Neural cell (in vitro differentiated cells): ENCODE data around the gene CD6. TPM values are rescaled to one million over a fixed set of nuclear protein-coding genes. Genes with fewer than 3 reads are reported as not detected.

Experiments used
- H2AFZ ChIP-seq: fragments of 200-600, 300-800 bp; sonication (generic), shearing (Covaris generic); 2 replicates; pipeline ENCODE4 v1.6.0; 2014; ENCODE audit warnings: low read depth, mild to moderate bottlenecking, antibody characterized with exemption, low read length, moderate library complexity
- H3F3A ChIP-seq: fragments of 200-600 bp; shearing (Covaris generic); 2 replicates; pipeline ENCODE4 v1.6.1; 2016; ENCODE audit warnings: mild to moderate bottlenecking, moderate library complexity, mixed read lengths, antibody characterized with exemption, low read length; ENCODE audit not compliant: insufficient read depth, poor library complexity, severe bottlenecking
- H3K27ac ChIP-seq: fragments of 200-600, 300-800 bp; sonication (generic), shearing (Covaris generic); 2 replicates; pipeline ENCODE4 v1.5.1; 2014; ENCODE audit warnings: mild to moderate bottlenecking, low read length, moderate library complexity
- H3K27me3 ChIP-seq: fragments of 300-800, 200-600 bp; sonication (generic), shearing (Covaris generic); 2 replicates; pipeline ENCODE4 v1.6.0; 2014; ENCODE audit warnings: mild to moderate bottlenecking, low read depth, low read length, moderate library complexity; ENCODE audit not compliant: insufficient read depth
- H3K36me3 ChIP-seq: fragments of 300-800, 200-600 bp; sonication (generic), shearing (Covaris generic); 2 replicates; pipeline ENCODE4 v1.5.1; 2014; ENCODE audit warnings: mild to moderate bottlenecking, antibody characterized with exemption, low read length, moderate library complexity; ENCODE audit not compliant: insufficient read depth
- H3K4me2 ChIP-seq: fragments of 300-800, 200-600 bp; sonication (generic), shearing (Covaris generic); 2 replicates; pipeline ENCODE4 v1.6.0; 2014; ENCODE audit warnings: mild to moderate bottlenecking, low read length
- H3K4me3 ChIP-seq: fragments of 300-800, 200-600 bp; sonication (generic), shearing (Covaris generic); 2 replicates; pipeline ENCODE4 v1.5.1; 2014; ENCODE audit warnings: mild to moderate bottlenecking, low read length, moderate library complexity
- H3K79me2 ChIP-seq: fragments of 200-600 bp; shearing (Covaris generic); replicated peaks from 2 replicates; pipeline ENCODE4 v1.6.0; 2014; ENCODE audit warnings: mild to moderate bottlenecking, low read length, moderate library complexity; ENCODE audit not compliant: insufficient read depth
- H3K9ac ChIP-seq: fragments of 300-800, 200-600 bp; sonication (generic), shearing (Covaris generic); 2 replicates; pipeline ENCODE4 v1.6.1; 2016; ENCODE audit warnings: mild to moderate bottlenecking, low read length, mixed read lengths
- H3K9me2 ChIP-seq: fragments of 200-600 bp; shearing (Covaris generic); 2 replicates; pipeline ENCODE4 v1.6.1; 2016; ENCODE audit warnings: mild to moderate bottlenecking, low read length, mixed read lengths; ENCODE audit not compliant: insufficient read depth
- H3K9me3 ChIP-seq: fragments of 200-600, 300-800 bp; sonication (generic), shearing (Covaris generic); 2 replicates; pipeline ENCODE4 v1.6.1; 2016; ENCODE audit warnings: mild to moderate bottlenecking, mixed run types, low read length, moderate library complexity, mixed read lengths
- H4K20me1 ChIP-seq: fragments of 200-600 bp; shearing (Covaris generic); 2 replicates; pipeline ENCODE4 v1.6.1; 2016; ENCODE audit warnings: mild to moderate bottlenecking, mixed run types; ENCODE audit not compliant: insufficient read depth
- EP300 ChIP-seq: fragments of 450-650 bp; conservative IDR thresholded peaks from 2 replicates; pipeline ENCODE4 v1.6.1; 2014; ENCODE audit warnings: antibody characterized with exemption, mild to moderate bottlenecking, moderate library complexity; ENCODE audit not compliant: poor library complexity, severe bottlenecking
- EZH2 ChIP-seq: fragments of 200-600, 300-800 bp; shearing (Covaris generic), sonication (generic); IDR thresholded peaks from 2 replicates; pipeline ENCODE4 v1.6.1; 2014; ENCODE audit warnings: antibody characterized with exemption, low read length, borderline replicate concordance, mild to moderate bottlenecking; ENCODE audit not compliant: insufficient read depth, poor library complexity, severe bottlenecking
- MXI1 ChIP-seq: fragments of 450-650 bp; conservative IDR thresholded peaks from 2 replicates; pipeline ENCODE4 v1.6.1; 2014; ENCODE audit warnings: antibody characterized with exemption, mild to moderate bottlenecking; ENCODE audit not compliant: poor library complexity, severe bottlenecking
- POLR2AphosphoS5 ChIP-seq: IDR thresholded peaks from 2 replicates; pipeline ENCODE4 v1.6.1; 2012
- RAD21 ChIP-seq: fragments of 450-650 bp; conservative IDR thresholded peaks from 2 replicates; pipeline ENCODE4 v1.6.1; 2014; ENCODE audit warnings: antibody characterized with exemption, mild to moderate bottlenecking, moderate library complexity
- SMC3 ChIP-seq: fragments of 450-650 bp; conservative IDR thresholded peaks from 2 replicates; pipeline ENCODE4 v1.6.1; 2014; ENCODE audit warnings: antibody characterized with exemption, mild to moderate bottlenecking, moderate library complexity; ENCODE audit not compliant: poor library complexity
- TAF1 ChIP-seq: IDR thresholded peaks from 2 replicates; pipeline ENCODE4 v1.6.1; 2012; ENCODE audit warnings: low read depth
- polyA plus RNA-seq: library from polyadenylated mRNA; depleted of rRNA; stranded (reverse); fragments of >200 nt; gene quantifications from 2 replicates; pipeline ENCODE4 v1.2.3, GENCODE V29; 2014
- TF ChIP-seq, protein P1 (sequence below): IDR thresholded peaks from 2 replicates; pipeline ENCODE4 v1.6.1; 2012; ENCODE audit warnings: borderline replicate concordance
- TF ChIP-seq, protein P2 (sequence below): fragments of 450-650 bp; IDR thresholded peaks from 2 replicates; pipeline ENCODE4 v1.5.1; 2014; ENCODE audit warnings: antibody characterized with exemption, mild to moderate bottlenecking, moderate library complexity; ENCODE audit not compliant: poor library complexity, severe bottlenecking

CD6 gene
- polyA plus RNA-seq, 1 donor from 2014 or later = not detected

DNA sequence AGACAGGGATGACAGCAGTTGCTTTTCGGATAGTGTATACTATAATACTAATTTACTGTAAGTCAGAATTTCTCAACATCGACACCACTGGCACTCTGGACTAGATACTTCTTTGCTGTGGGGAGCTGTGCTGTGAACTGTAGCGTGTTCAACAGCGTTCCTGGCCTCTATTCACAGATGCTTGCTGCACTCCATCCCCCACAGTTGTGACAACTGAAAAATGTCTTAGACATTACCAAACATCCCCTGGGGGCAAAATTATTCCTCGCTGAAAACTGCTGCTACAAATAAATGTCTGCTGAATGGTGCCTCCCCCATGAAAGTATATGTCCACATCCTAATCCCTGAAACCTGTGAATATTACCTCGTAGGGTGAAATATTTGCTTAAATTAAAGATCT, 12.0 kb upstream of the CD6 start:
- Histone ChIP-seq H3F3A (no peaks in the 10 kb centered on the region), H3K9ac (no peak overlapping the region), H3K27me3 (no peaks in the 10 kb centered on the region), H3K9me3 (no peaks in the 10 kb centered on the region), H3K4me2 (peak overlapping the region; percentile 13), H4K20me1 (no peaks in the 10 kb centered on the region), H3K27ac (no peak overlapping the region), H3K4me3 (peak overlapping the region; percentile 28), H3K9me2 (no peaks in the 10 kb centered on the region), H3K36me3 (no peaks in the 10 kb centered on the region), H2AFZ (no peak overlapping the region), H3K79me2 (no peaks in the 10 kb centered on the region)
- peak; percentile 88 for TF ChIP-seq POLR2AphosphoS5
- TF ChIP-seq RAD21 = no peak
- TF ChIP-seq, protein P1, sequence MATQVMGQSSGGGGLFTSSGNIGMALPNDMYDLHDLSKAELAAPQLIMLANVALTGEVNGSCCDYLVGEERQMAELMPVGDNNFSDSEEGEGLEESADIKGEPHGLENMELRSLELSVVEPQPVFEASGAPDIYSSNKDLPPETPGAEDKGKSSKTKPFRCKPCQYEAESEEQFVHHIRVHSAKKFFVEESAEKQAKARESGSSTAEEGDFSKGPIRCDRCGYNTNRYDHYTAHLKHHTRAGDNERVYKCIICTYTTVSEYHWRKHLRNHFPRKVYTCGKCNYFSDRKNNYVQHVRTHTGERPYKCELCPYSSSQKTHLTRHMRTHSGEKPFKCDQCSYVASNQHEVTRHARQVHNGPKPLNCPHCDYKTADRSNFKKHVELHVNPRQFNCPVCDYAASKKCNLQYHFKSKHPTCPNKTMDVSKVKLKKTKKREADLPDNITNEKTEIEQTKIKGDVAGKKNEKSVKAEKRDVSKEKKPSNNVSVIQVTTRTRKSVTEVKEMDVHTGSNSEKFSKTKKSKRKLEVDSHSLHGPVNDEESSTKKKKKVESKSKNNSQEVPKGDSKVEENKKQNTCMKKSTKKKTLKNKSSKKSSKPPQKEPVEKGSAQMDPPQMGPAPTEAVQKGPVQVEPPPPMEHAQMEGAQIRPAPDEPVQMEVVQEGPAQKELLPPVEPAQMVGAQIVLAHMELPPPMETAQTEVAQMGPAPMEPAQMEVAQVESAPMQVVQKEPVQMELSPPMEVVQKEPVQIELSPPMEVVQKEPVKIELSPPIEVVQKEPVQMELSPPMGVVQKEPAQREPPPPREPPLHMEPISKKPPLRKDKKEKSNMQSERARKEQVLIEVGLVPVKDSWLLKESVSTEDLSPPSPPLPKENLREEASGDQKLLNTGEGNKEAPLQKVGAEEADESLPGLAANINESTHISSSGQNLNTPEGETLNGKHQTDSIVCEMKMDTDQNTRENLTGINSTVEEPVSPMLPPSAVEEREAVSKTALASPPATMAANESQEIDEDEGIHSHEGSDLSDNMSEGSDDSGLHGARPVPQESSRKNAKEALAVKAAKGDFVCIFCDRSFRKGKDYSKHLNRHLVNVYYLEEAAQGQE = no peak
- no peak for TF ChIP-seq SMC3
- no peak for TF ChIP-seq EZH2
- TF ChIP-seq EP300 = peak; percentile 58
- TF ChIP-seq, protein P2, sequence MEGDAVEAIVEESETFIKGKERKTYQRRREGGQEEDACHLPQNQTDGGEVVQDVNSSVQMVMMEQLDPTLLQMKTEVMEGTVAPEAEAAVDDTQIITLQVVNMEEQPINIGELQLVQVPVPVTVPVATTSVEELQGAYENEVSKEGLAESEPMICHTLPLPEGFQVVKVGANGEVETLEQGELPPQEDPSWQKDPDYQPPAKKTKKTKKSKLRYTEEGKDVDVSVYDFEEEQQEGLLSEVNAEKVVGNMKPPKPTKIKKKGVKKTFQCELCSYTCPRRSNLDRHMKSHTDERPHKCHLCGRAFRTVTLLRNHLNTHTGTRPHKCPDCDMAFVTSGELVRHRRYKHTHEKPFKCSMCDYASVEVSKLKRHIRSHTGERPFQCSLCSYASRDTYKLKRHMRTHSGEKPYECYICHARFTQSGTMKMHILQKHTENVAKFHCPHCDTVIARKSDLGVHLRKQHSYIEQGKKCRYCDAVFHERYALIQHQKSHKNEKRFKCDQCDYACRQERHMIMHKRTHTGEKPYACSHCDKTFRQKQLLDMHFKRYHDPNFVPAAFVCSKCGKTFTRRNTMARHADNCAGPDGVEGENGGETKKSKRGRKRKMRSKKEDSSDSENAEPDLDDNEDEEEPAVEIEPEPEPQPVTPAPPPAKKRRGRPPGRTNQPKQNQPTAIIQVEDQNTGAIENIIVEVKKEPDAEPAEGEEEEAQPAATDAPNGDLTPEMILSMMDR = no peak

DNA sequence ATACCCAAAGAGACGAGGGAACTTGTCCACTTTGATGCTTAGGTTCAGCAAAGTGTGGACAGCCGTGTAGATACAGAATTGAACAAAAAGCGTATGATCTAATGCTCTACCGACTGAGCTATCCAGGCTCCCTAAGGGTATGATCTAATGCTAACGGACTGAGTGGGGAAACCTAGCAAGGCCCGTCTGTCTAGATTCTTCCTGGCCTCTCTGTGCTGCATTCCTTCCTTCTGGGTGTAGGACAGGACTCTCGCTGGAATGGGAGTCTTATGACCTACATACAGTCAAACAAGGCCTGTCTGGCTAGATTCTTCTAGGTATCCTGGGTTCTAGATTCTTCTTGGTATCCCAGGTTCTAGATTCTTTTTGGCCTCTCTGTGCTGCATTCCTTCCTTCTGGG, 11.1 kb upstream of the CD6 start:
- no peak overlapping the region for H3K9ac ChIP-seq

More for the DNA sequence above, 11.1 kb upstream of the CD6 start:
- no peak overlapping the region for H3K27ac ChIP-seq
- no peak overlapping the region for H3K4me2 ChIP-seq
- TF ChIP-seq RAD21 (no peak), EP300 (no peak), TAF1 (no peak), POLR2AphosphoS5 (no peak), MXI1 (no peak), EZH2 (no peak), SMC3 (no peak)
- TF ChIP-seq, protein P2 = no peak
- TF ChIP-seq, protein P1 = no peak
- H3K9me3 ChIP-seq = no peaks in the 10 kb centered on the region
- no peaks in the 10 kb centered on the region for H4K20me1 ChIP-seq
- no peaks in the 10 kb centered on the region for H3F3A ChIP-seq
- no peak overlapping the region for H2AFZ ChIP-seq
- H3K36me3 ChIP-seq = no peaks in the 10 kb centered on the region
- no peaks in the 10 kb centered on the region for H3K79me2 ChIP-seq
- H3K4me3 ChIP-seq = no peak overlapping the region
- H3K27me3 ChIP-seq = no peaks in the 10 kb centered on the region
- no peaks in the 10 kb centered on the region for H3K9me2 ChIP-seq
